CD4-positive, alpha-beta memory T cell (primary cell): ENCODE measurements around the gene VPS9D1. TPM values are rescaled to one million over a fixed set of nuclear protein-coding genes. Genes with fewer than 3 reads are reported as not detected.
A peak's percentile ranks its signal among the peaks of the same experiment; 100 is the strongest.
"Not testable (repeated sequence)": the region's sequence is repeated elsewhere in the genome, so short reads cannot be mapped to it uniquely, and the experiment has no call there.

Experiments
- CTCF ChIA-PET: fragments of 350-600 bp; sonication (Branson Sonifier 250); formaldehyde crosslinking; loops from one replicate; lab custom pipeline; 2021; ENCODE audit warnings: inconsistent platforms; ENCODE audit not compliant: partially characterized antibody; lab: Charles Lee
- POLR2A ChIA-PET: fragments of 350-600 bp; sonication (Branson Sonifier 250); formaldehyde crosslinking; loops from one replicate; lab custom pipeline; 2021; ENCODE audit not compliant: partially characterized antibody; lab: Charles Lee
- DNase-seq, 5 donors: peaks; one replicate each; pipeline versions ENCODE4 v3.0.0 to v3.0.0-alpha.2; 2020 to 2022; ENCODE audit warnings: mixed read lengths in 1 of 5
- H3K27ac ChIP-seq: one replicate; pipeline ENCODE4 v1.7.0; 2013; ENCODE audit warnings: low read depth, low read length
- H3K27me3 ChIP-seq: 2 replicates; pipeline ENCODE4 v1.7.0; 2013; ENCODE audit warnings: mild to moderate bottlenecking, low read length, moderate library complexity; ENCODE audit not compliant: insufficient read depth
- H3K36me3 ChIP-seq: 2 replicates; pipeline ENCODE4 v1.7.0; 2013; ENCODE audit warnings: mild to moderate bottlenecking, low read length, moderate library complexity; ENCODE audit not compliant: insufficient read depth
- H3K4me1 ChIP-seq: 2 replicates; pipeline ENCODE4 v1.7.0; 2013; ENCODE audit warnings: mild to moderate bottlenecking, low read length, moderate library complexity; ENCODE audit not compliant: insufficient read depth
- H3K4me3 ChIP-seq, 2 donors: one replicate each; pipeline ENCODE4 v1.7.0; 2013; ENCODE audit warnings: low read length in 2 of 2, mild to moderate bottlenecking in 1 of 2
- H3K9me3 ChIP-seq, 2 donors: one replicate each; pipeline ENCODE4 v1.7.0; 2013; ENCODE audit warnings: low read length in 2 of 2, control low read depth in 1 of 2; ENCODE audit not compliant: control insufficient read depth in 1 of 2
- H3K27ac Mint-ChIP-seq, 7 donors: one replicate each; pipeline ENCODE4 v1.8.0; 2020 to 2021; ENCODE audit warnings: mixed read lengths in 7 of 7, mild to moderate bottlenecking in 6 of 7, inconsistent platforms in 3 of 7, moderate library complexity in 3 of 7
- H3K27me3 Mint-ChIP-seq, 2 donors: one replicate each; pipeline ENCODE4 v1.8.0; 2020 to 2021; ENCODE audit warnings: mixed read lengths in 2 of 2
- H3K36me3 Mint-ChIP-seq, 2 donors: one replicate each; pipeline ENCODE4 v1.8.0; 2020 to 2021; ENCODE audit warnings: mixed read lengths in 2 of 2, inconsistent platforms in 1 of 2, mild to moderate bottlenecking in 1 of 2
- H3K4me1 Mint-ChIP-seq, 4 donors: one replicate each; pipeline ENCODE4 v1.8.0; 2020 to 2021; ENCODE audit warnings: mixed read lengths in 4 of 4, mild to moderate bottlenecking in 1 of 4
- H3K4me3 Mint-ChIP-seq, 8 donors: one replicate each; pipeline ENCODE4 v1.8.0; 2020 to 2021; ENCODE audit warnings: mixed read lengths in 8 of 8, mild to moderate bottlenecking in 7 of 8, moderate library complexity in 6 of 8, inconsistent platforms in 3 of 8
- H3K9me3 Mint-ChIP-seq, 8 donors: one replicate each; pipeline ENCODE4 v1.8.0; 2020 to 2021; ENCODE audit warnings: mixed read lengths in 8 of 8, mild to moderate bottlenecking in 5 of 8, inconsistent platforms in 3 of 8, moderate library complexity in 1 of 8
- intact Hi-C: fragments of 100-400 bp; cut with micrococcal nuclease; formaldehyde crosslinking; loops from one replicate; pipeline ENCODE4 v1.15.1; 2023
- polyA plus RNA-seq, 2 donors: library from polyadenylated mRNA; unstranded; fragments of 300-500 nt; fragmentation: Illumina TruSeq; gene quantifications; one replicate each; pipeline ENCODE4 v1.2.3, GENCODE V29; 2021
- total RNA-seq, 2 experiments: library from RNA; stranded (reverse); gene quantifications; one replicate each; pipeline ENCODE4 v1.2.3, GENCODE V29; 2021

Gene VPS9D1
- total and polyA plus RNA-seq, 4 experiments from 2014 or later = 0.48 to 13.6 (median 7.0) TPM

DNA sequence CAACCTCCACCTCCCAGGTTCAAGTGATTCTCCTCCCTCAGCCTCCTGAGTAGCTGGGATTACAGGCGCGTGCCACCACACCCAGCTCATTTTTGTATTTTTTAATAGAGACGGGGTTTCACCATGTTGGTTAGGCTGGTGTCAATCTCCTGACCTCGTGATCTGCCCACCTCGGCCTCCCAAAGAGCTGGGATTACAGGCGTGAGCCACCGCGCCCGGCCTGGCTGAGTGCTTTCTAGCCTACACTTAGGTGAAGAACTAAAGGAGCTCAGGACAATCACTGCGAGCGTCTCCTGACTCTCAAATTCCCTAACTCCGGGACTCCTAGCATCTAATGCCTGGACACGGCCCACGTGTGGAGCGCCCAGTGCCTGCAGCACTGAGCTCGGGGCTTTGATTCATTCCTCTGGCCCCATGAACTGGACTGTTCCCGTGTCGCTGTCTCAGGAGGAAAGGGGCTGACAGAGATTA, 21.0 kb downstream of the VPS9D1 start:
- not testable (repeated sequence) for H3K9me3 ChIP-seq, H3K36me3 ChIP-seq, DNase-seq, H3K9me3 Mint-ChIP-seq, H3K4me3 ChIP-seq, H3K27me3 Mint-ChIP-seq, H3K27me3 ChIP-seq
- Mint-ChIP-seq H3K36me3 (peaks cover 0 to 11% of the 10 kb centered on the region in 2 donors), H3K4me1 (peaks cover 8 to 42% (median 16%) of the 10 kb centered on the region in 4 donors), H3K4me3 (peak overlapping the region in 7 of 8 donors; percentile 64 to 87 (median 70)), H3K27ac (peak overlapping the region; percentile 83 to 94 (median 92))
- POLR2A ChIA-PET = interaction anchor here (0.5 to 6.0 kb wide), 22 partner anchors 9 to 375 kb away, joined by 3 to 59 read pairs (median 4); partner anchors contain the start of genes CDK10, CHMP1A, FANCA and SPATA33
- intact Hi-C loops = loop anchor here (1.0 kb wide), 5 partner anchors 13 to 249 kb away; partner anchors contain the start of genes CDK10 and DEF8
- CTCF ChIA-PET = interaction anchor here (0.8 to 15.1 kb wide), 34 partner anchors 9 to 482 kb away, joined by 3 to 293 read pairs (median 4); partner anchors contain the start of genes CDK10, CHMP1A, MC1R and SPATA33
- H3K4me1 ChIP-seq = peaks cover 34% of the 10 kb centered on the region
- H3K27ac ChIP-seq = peak overlapping the region; percentile 80

DNA sequence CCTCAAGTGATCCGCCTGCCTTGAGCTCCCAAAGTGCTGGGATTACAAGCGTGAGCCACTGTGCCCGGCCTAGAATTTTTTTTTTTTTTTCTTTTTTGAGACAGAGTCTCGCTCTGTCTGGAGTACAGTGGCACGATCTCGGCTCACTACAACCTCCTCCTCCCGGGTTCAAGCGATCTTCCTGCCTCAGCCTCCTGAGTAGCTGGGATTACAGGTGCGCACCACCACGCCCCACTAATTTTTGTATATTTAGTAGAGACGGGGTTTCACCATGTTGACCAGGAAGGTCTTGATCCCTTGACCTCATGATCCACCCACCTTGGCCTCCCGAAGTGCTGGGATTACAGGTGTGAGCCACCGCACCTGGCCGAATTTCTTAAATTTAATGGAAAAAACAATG, 22.0 kb downstream of the VPS9D1 start:
- H3K4me3 ChIP-seq, H3K9me3 ChIP-seq, DNase-seq, H3K9me3 Mint-ChIP-seq, H3K36me3 ChIP-seq, intact Hi-C loops, H3K27ac ChIP-seq, H3K27me3 Mint-ChIP-seq, H3K27me3 ChIP-seq: not testable (repeated sequence)
- peaks cover 34% of the 10 kb centered on the region for H3K4me1 ChIP-seq
- H3K36me3 Mint-ChIP-seq = peaks cover 1 to 14% of the 10 kb centered on the region in 2 donors
- peak overlapping the region in 1 of 8 donors; percentile 12 for H3K4me3 Mint-ChIP-seq
- H3K4me1 Mint-ChIP-seq = peaks cover 8 to 42% (median 16%) of the 10 kb centered on the region in 4 donors
- peak overlapping the region; percentile 58 to 92 (median 87) for H3K27ac Mint-ChIP-seq
- ChIA-PET CTCF (interaction anchor here (0.7 to 15.1 kb wide), 6 partner anchors 8 to 182 kb away, joined by 4 to 293 read pairs (median 24); partner anchors contain the start of gene CDK10), POLR2A (interaction anchor here (1.3 to 6.0 kb wide), 6 partner anchors 10 to 165 kb away, joined by 3 to 59 read pairs (median 13); partner anchors contain the start of genes CDK10 and FANCA)

DNA sequence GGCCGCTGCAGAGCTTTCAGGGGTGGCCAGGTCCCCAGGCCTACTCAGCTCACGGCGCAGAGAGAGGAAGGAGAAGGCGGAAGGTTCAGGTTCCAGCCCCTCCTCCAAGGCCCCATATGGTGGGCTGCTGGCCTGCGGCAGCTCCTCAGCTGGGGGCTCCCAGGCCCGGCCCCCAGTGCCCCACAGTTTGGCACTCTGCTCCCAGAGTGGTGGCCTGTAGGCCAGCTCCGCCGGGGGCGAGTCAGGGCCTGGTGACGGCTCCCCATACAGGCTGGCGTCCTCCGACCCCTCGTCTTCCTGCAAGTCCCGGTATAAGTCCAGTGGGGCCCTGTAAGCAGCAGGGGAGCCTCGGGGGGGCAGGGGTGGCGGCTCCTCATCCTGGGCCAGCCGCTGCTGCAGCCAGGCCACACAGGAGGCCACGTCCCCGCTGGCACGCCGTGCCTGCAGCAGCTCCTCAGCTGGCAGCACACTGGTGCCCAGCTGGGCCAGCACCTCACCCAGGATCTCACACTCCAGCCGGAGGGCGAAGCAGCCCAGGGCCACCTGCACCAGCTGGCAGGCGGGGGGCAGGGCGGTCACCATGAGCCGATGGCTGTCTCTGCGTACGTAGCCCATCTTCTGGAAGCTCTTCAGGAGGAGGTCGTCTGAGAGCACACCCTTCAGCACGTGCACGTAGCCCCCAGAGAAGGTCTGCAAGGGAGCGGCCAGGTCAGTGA, 22.9 kb downstream of the VPS9D1 start:
- no peak overlapping the region for H3K4me3 Mint-ChIP-seq
- no peak for DNase-seq
- peaks cover 6 to 37% (median 15%) of the 10 kb centered on the region in 4 donors for H3K4me1 Mint-ChIP-seq

DNA sequence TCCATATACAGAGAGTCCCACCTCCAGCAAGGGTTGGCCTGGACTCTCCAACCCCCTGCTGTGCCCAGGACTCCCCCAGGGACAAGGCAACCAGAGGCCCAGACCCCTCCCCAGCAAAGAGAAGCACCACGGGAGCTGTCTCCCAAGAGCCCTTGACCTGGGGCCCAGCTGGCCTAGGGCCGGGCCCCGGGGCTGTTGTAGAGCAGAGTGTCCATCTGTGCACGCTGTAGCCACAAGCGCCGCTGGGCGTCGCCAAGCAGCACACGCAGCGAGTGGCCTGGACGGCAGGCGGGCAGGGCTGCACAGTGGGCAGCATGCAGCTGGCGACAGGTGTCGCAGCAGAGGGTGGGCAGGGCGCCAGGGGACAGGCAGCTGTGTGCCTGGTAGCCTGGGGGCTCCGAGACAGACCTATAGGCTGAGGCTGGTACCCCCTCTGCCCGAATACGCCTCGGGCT, 23.5 kb downstream of the VPS9D1 start:
- no peaks in the 10 kb centered on the region for H3K27me3 Mint-ChIP-seq
- no peak overlapping the region for H3K4me3 Mint-ChIP-seq
- peaks cover 10% of the 10 kb centered on the region for H3K36me3 ChIP-seq
- H3K27ac Mint-ChIP-seq = no peak overlapping the region
- H3K27ac ChIP-seq = no peak overlapping the region
- no peak overlapping the region for H3K4me3 ChIP-seq
- intact Hi-C loops = no loop called here
- no peaks in the 10 kb centered on the region for H3K9me3 Mint-ChIP-seq
- H3K27me3 ChIP-seq = no peaks in the 10 kb centered on the region
- ChIA-PET POLR2A (interaction anchor here (0.9 to 4.0 kb wide), 7 partner anchors 9 to 213 kb away, joined by 3 to 23 read pairs (median 3); partner anchors contain the start of genes CDK10 and TCF25), CTCF (interaction anchor here (15.1 kb wide), 1 partner anchor 94 kb away, joined by 293 read pairs; no protein-coding TSS in a partner anchor)
- H3K36me3 Mint-ChIP-seq = peaks cover 7 to 20% of the 10 kb centered on the region in 2 donors
- no peak for DNase-seq
- peaks cover 28% of the 10 kb centered on the region for H3K4me1 ChIP-seq
- H3K9me3 ChIP-seq = no peaks in the 10 kb centered on the region
- peaks cover 6 to 31% (median 12%) of the 10 kb centered on the region in 4 donors for H3K4me1 Mint-ChIP-seq

More for the DNA sequence above, 22.9 kb downstream of the VPS9D1 start:
- no peaks in the 10 kb centered on the region for H3K27me3 Mint-ChIP-seq
- no peaks in the 10 kb centered on the region for H3K9me3 Mint-ChIP-seq
- Histone ChIP-seq H3K9me3 (no peaks in the 10 kb centered on the region), H3K36me3 (peaks cover 6% of the 10 kb centered on the region), H3K4me3 (no peak overlapping the region), H3K27ac (no peak overlapping the region), H3K4me1 (peaks cover 34% of the 10 kb centered on the region), H3K27me3 (no peaks in the 10 kb centered on the region)
- ChIA-PET POLR2A (interaction anchor here (0.9 to 4.2 kb wide), 8 partner anchors 11 to 212 kb away, joined by 3 to 23 read pairs (median 4); partner anchors contain the start of genes CDK10, FANCA and TCF25), CTCF (interaction anchor here (0.6 to 15.1 kb wide), 5 partner anchors 9 to 164 kb away, joined by 3 to 293 read pairs (median 33); partner anchors contain the start of gene CDK10)
- H3K36me3 Mint-ChIP-seq = peaks cover 7 to 20% of the 10 kb centered on the region in 2 donors
- intact Hi-C loops = no loop called here
- H3K27ac Mint-ChIP-seq = no peak overlapping the region

DNA sequence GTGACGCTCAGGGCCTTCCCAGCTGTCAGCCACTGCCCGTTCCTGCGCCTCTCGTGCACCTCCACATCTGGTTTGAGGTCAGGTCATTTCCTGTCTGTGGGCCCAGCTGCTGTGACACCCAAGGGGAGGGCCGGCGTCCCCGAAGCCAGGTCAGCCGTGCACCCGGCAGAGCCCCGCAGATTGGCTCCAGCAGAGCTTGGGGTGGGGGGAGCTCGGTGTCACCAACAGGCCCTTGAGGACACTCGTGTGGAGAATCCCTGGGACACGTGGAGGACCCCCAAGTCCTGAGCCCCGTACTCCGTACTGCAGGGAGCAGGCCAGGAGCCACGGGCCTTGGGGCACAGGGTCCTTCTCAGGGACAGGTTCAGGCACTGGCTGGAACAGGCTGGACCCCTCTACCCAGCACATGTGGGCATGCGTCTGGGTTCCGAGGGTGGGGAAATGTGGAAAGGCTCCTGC, 24.0 kb downstream of the VPS9D1 start:
- peaks cover 6 to 29% (median 11%) of the 10 kb centered on the region in 4 donors for H3K4me1 Mint-ChIP-seq
- Histone ChIP-seq H3K4me3 (no peak overlapping the region), H3K27ac (no peak overlapping the region), H3K9me3 (no peaks in the 10 kb centered on the region), H3K36me3 (peaks cover 14% of the 10 kb centered on the region), H3K4me1 (peaks cover 26% of the 10 kb centered on the region), H3K27me3 (no peaks in the 10 kb centered on the region)
- peaks cover 7 to 20% of the 10 kb centered on the region in 2 donors for H3K36me3 Mint-ChIP-seq
- ChIA-PET CTCF (interaction anchor here (1.0 to 15.1 kb wide), 3 partner anchors 82 to 141 kb away, joined by 3 to 293 read pairs (median 3); no protein-coding TSS in a partner anchor), POLR2A (interaction anchor here (1.1 to 4.0 kb wide), 5 partner anchors 9 to 214 kb away, joined by 3 to 23 read pairs (median 4); partner anchors contain the start of genes CDK10 and TCF25)
- intact Hi-C loops = no loop called here
- H3K27me3 Mint-ChIP-seq = no peaks in the 10 kb centered on the region
- peak in 4 of 5 donors; percentile 27 to 39 (median 32) for DNase-seq
- no peak overlapping the region for H3K4me3 Mint-ChIP-seq
- peak overlapping the region in 1 of 7 donors; percentile 22 for H3K27ac Mint-ChIP-seq
- no peaks in the 10 kb centered on the region for H3K9me3 Mint-ChIP-seq

DNA sequence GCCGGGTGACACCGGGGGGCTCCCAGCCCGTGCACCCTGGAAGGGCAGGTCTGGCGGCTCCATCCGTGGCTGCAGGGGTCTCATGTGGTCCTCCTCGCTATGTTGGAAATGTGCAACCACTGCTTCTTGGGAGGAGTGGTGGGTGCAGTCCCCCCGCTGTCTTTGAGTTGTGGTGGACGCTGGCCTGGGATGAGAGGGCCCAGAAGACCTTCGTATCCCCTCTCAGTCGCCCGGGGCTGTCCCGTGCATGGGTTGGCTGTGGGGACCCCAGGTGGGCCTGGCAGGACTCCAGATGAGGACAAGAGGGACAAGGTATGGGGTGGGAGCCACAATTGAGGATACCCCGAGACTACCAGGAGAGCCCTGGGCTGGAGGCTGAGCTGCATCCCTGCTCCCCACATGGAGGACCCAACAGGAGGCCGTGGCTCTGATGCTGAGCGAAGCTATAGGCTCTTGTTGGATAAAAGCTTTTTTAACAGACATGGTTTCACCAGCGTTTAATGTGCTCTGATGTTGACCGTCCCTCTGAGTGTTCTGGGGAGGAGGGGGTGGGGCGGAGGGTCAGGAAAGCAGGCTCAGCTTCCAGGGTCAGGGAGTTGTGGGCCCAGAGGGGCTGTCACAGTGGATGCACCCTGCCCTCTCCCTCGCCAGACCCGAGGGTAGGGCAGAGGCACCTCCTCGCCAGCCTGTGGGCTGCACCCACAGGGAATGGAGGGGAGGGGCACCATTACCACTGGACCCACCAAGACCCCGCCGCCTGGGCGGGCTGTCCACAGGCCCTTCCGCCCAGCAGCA, 24.6 kb downstream of the VPS9D1 start:
- Histone ChIP-seq H3K36me3 (peaks cover 14% of the 10 kb centered on the region), H3K27me3 (no peaks in the 10 kb centered on the region), H3K27ac (no peak overlapping the region), H3K9me3 (no peaks in the 10 kb centered on the region), H3K4me1 (peaks cover 26% of the 10 kb centered on the region), H3K4me3 (no peak overlapping the region)
- Mint-ChIP-seq H3K36me3 (peaks cover 7 to 24% of the 10 kb centered on the region in 2 donors), H3K27me3 (no peaks in the 10 kb centered on the region), H3K4me3 (no peak overlapping the region), H3K27ac (no peak overlapping the region), H3K4me1 (peaks cover 6 to 29% (median 11%) of the 10 kb centered on the region in 4 donors), H3K9me3 (no peaks in the 10 kb centered on the region)
- intact Hi-C loops = no loop called here
- ChIA-PET CTCF (interaction anchor here (1.0 to 1.3 kb wide), 2 partner anchors 83 to 142 kb away, joined by 3 read pairs; no protein-coding TSS in a partner anchor), POLR2A (interaction anchor here (0.7 to 4.0 kb wide), 4 partner anchors 10 to 839 kb away, joined by 3 to 23 read pairs (median 4); partner anchors contain the start of genes CDK10, GALNS and TRAPPC2L)
- no peak for DNase-seq
